Keratinocyte (primary cell): ENCODE measurements around the gene CISTR. TPM values are rescaled to one million over a fixed set of nuclear protein-coding genes. Genes with fewer than 3 reads are reported as not detected.

ENCODE experiments used
- DNase-seq: peaks from one replicate; pipeline ENCODE4 v3.0.0-alpha.2; 2011; ENCODE audit warnings: low read depth, missing footprints, low spot score
- FAIRE-seq: peaks from 2 replicates; lab custom pipeline; 2011; peaks lifted over from hg19 to GRCh38; lab: Jason Lieb, UNC
- H2AFZ ChIP-seq: 2 replicates; pipeline ENCODE4 v1.6.0; 2012; ENCODE audit warnings: low read length, control low read depth, inconsistent platforms; ENCODE audit not compliant: control insufficient read depth
- H3K27ac ChIP-seq: 2 replicates; pipeline ENCODE4 v1.5.1; 2011; ENCODE audit warnings: low read length; ENCODE audit not compliant: control insufficient read depth, insufficient read depth
- H3K27me3 ChIP-seq: 3 replicates; pipeline ENCODE4 v1.6.0; 2011; ENCODE audit warnings: low read length; ENCODE audit not compliant: control insufficient read depth, insufficient read depth; ENCODE audit errors: extremely low read depth
- H3K36me3 ChIP-seq, 2 experiments: 2 replicates in 1 of 2; 3 replicates in 1 of 2; pipeline ENCODE4 v1.5.1; 2011; ENCODE audit warnings: low read length in 2 of 2, mild to moderate bottlenecking in 1 of 2; ENCODE audit not compliant: control insufficient read depth in 2 of 2, insufficient read depth in 2 of 2; ENCODE audit errors: extremely low read depth in 1 of 2
- H3K4me1 ChIP-seq: 3 replicates; pipeline ENCODE4 v1.5.1; 2011; ENCODE audit warnings: low read length; ENCODE audit not compliant: control insufficient read depth, insufficient read depth; ENCODE audit errors: extremely low read depth
- H3K4me2 ChIP-seq: 3 replicates; pipeline ENCODE4 v1.6.0; 2011; ENCODE audit warnings: low read depth, low read length; ENCODE audit not compliant: control insufficient read depth, insufficient read depth; ENCODE audit errors: extremely low read depth
- H3K4me3 ChIP-seq, 3 experiments: fragments of 200-600 bp in 1 of 3; sonication (generic) in 1 of 3; 2 replicates in 2 of 3; 3 replicates in 1 of 3; pipeline ENCODE4 v1.5.1; 2011 to 2016; ENCODE audit warnings: low read length in 3 of 3, mild to moderate bottlenecking in 3 of 3, control low read depth in 2 of 3, inconsistent platforms in 1 of 3, low read depth in 1 of 3, mixed read lengths in 1 of 3, mixed run types in 1 of 3, moderate library complexity in 1 of 3; ENCODE audit not compliant: control insufficient read depth in 2 of 3, insufficient read depth in 2 of 3; ENCODE audit errors: extremely low read depth in 1 of 3
- H3K79me2 ChIP-seq: 2 replicates; pipeline ENCODE4 v1.6.0; 2012; ENCODE audit warnings: low read length; ENCODE audit not compliant: control insufficient read depth, insufficient read depth
- H3K9ac ChIP-seq: 3 replicates; pipeline ENCODE4 v1.6.0; 2011; ENCODE audit warnings: low read length; ENCODE audit not compliant: control insufficient read depth, insufficient read depth; ENCODE audit errors: extremely low read depth
- H3K9me1 ChIP-seq: 3 replicates; pipeline ENCODE4 v1.6.0; 2011; ENCODE audit warnings: low read length; ENCODE audit not compliant: control insufficient read depth, insufficient read depth; ENCODE audit errors: extremely low read depth
- H3K9me3 ChIP-seq: 2 replicates; pipeline ENCODE4 v1.5.1; 2012; ENCODE audit warnings: low read depth, low read length; ENCODE audit not compliant: control insufficient read depth
- H4K20me1 ChIP-seq: 3 replicates; pipeline ENCODE4 v1.6.0; 2011; ENCODE audit warnings: low read length; ENCODE audit not compliant: control insufficient read depth, insufficient read depth; ENCODE audit errors: extremely low read depth
- CTCF ChIP-seq, 3 experiments: IDR thresholded peaks in 1 of 3; conservative IDR thresholded peaks in 1 of 3; optimal IDR thresholded peaks in 1 of 3; 2 replicates in 2 of 3; 3 replicates in 1 of 3; pipeline versions ENCODE3 to v1.5.1; 2011; ENCODE audit warnings: low read length in 3 of 3, mild to moderate bottlenecking in 3 of 3, moderate library complexity in 2 of 3, control low read depth in 1 of 3, inconsistent platforms in 1 of 3; ENCODE audit not compliant: insufficient read depth in 2 of 3; ENCODE audit errors: extremely low read depth in 1 of 3
- EZH2 ChIP-seq: IDR thresholded peaks from one replicate; pipeline ENCODE4 v1.6.1; 2012; ENCODE audit warnings: inconsistent platforms, mild to moderate bottlenecking, low read length, moderate library complexity
- dilution Hi-C: fragments of 300-500 bp; cut with MboI; formaldehyde crosslinking; loops from one replicate; pipeline ENCODE4 v1.7.0; 2020; ENCODE audit warnings: low sequenced_read_pairs; ENCODE audit not compliant: extremely low pct_ligation_motif_present
- polyA plus RNA-seq, 5 experiments: library from polyadenylated mRNA; depleted of rRNA in 3 of 5; stranded (reverse) in 3 of 5; stranded (forward) in 1 of 5; unstranded in 1 of 5; fragments of >200 nt; gene quantifications; 1 replicate in 1 of 5; 2 replicates in 3 of 5; 3 replicates in 1 of 5; pipeline versions ENCODE4 v1.2.1 to v1.2.3, GENCODE V29; 2011 to 2012; ENCODE audit warnings: missing spikeins in 2 of 5, low read depth in 1 of 5, low replicate concordance in 1 of 5

CISTR gene
- polyA plus RNA-seq, 1 donor (not counting 4 experiments of a cell fraction or from before 2014, with no cell fraction given) = not detected

GRCh38 chr12:53743266-53744129 is 8.3 kb downstream of the CISTR start:
- H3K4me3 ChIP-seq = peak overlapping the region in 1 of 3 experiments; percentile 41
- FAIRE-seq (peak; percentile 94), DNase-seq (no peak)
- H3K9me1 ChIP-seq = no peaks in the 10 kb centered on the region
- H3K27ac ChIP-seq = no peak overlapping the region
- peak overlapping the region; percentile 42 for H2AFZ ChIP-seq
- peak overlapping the region; percentile 37 for H3K4me2 ChIP-seq
- no peaks in the 10 kb centered on the region for H3K9me3 ChIP-seq
- dilution Hi-C loops = no loop called here
- peaks cover 35% of the 10 kb centered on the region for H3K27me3 ChIP-seq
- no peaks in the 10 kb centered on the region for H3K79me2 ChIP-seq
- H4K20me1 ChIP-seq = no peaks in the 10 kb centered on the region
- no peaks in the 10 kb centered on the region for H3K4me1 ChIP-seq
- H3K9ac ChIP-seq = no peak overlapping the region
- peak; percentile 87 to 97 (median 90) for TF ChIP-seq CTCF (optimal IDR thresholded peaks at IDR 0.05 in 1 of 3, IDR thresholded peaks at IDR 0.05 in 1 of 3, conservative IDR thresholded peaks at IDR 0.05 in 1 of 3; ENCODE audit: extremely low read depth in 1 of 3, insufficient read depth in 2 of 3, low read length in 3 of 3)
- TF ChIP-seq EZH2 = no peak
- H3K36me3 ChIP-seq = no peaks in the 10 kb centered on the region

- Histone ChIP-seq H3K4me3 (peak overlapping the region in 1 of 3 experiments; percentile 28), H3K27me3 (peaks cover 45% of the 10 kb centered on the region), H3K36me3 (no peaks in the 10 kb centered on the region), H3K79me2 (no peaks in the 10 kb centered on the region), H3K4me1 (no peaks in the 10 kb centered on the region), H3K9ac (no peak overlapping the region), H3K9me1 (no peaks in the 10 kb centered on the region), H3K27ac (no peak overlapping the region), H3K4me2 (peak overlapping the region; percentile 20), H2AFZ (no peak overlapping the region), H4K20me1 (no peaks in the 10 kb centered on the region), H3K9me3 (no peaks in the 10 kb centered on the region)
- no peak for TF ChIP-seq EZH2
- no peak for TF ChIP-seq CTCF (optimal IDR thresholded peaks at IDR 0.05 in 1 of 3, IDR thresholded peaks at IDR 0.05 in 1 of 3, conservative IDR thresholded peaks at IDR 0.05 in 1 of 3; ENCODE audit: extremely low read depth in 1 of 3, insufficient read depth in 2 of 3, low read length in 3 of 3)
- DNase-seq (no peak), FAIRE-seq (no peak)
- dilution Hi-C loops = no loop called here
Measured at GRCh38 chr12:53740130-53740491, 11.7 kb downstream of the CISTR start.
